HG02763 (cell line): Measurements from ENCODE around the gene CLK4.
"Not testable (repeated sequence)": the region's sequence is repeated elsewhere in the genome, so short reads cannot be mapped to it uniquely, and the experiment has no call there.

Source experiments
- ATAC-seq: cut with Tn5 transposase; IDR thresholded peaks from one replicate; pipeline ENCODE4 v1.9.1; 2021; ENCODE audit warnings: mild to moderate bottlenecking, moderate library complexity; ENCODE audit not compliant: unreplicated experiment

CLK4 gene

GRCh38 chr5:178587763-178588611 lies 38.9 kb downstream of the CLK4 start:
- ATAC-seq, result no peak

DNA sequence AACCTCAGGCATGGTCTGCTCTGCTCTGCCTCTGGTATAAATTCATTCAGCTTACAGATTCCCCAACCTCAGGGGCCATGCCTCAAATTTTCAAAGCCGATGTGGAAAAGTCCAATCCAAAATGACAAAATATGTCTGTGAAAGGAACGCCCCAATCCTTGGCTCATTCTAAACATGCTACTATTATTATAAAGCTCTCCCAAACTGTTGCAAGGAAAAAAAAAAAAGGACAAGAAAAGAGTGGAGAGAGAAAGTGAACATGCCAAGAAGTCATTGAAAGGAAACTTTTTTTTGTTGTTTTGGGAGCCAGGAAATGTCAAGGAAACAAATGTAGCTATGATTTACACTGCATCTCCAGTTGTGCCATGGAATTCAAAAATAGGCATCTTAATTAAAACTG lies 40.5 kb downstream of the CLK4 start:
- ATAC-seq, result no peak

- not testable (repeated sequence) for ATAC-seq
Measured at GRCh38 chr5:178585421-178585820, 41.4 kb downstream of the CLK4 start.

GRCh38 chr5:178583279-178583678 lies 43.6 kb downstream of the CLK4 start:
- no peak for ATAC-seq

GRCh38 chr5:178582291-178582690 lies 44.6 kb downstream of the CLK4 start:
- no peak for ATAC-seq

GRCh38 chr5:178581621-178582020 lies 45.2 kb downstream of the CLK4 start:
- ATAC-seq, result no peak

- ATAC-seq, result no peak
Measured at GRCh38 chr5:178580271-178580955, 46.4 kb downstream of the CLK4 start.

DNA sequence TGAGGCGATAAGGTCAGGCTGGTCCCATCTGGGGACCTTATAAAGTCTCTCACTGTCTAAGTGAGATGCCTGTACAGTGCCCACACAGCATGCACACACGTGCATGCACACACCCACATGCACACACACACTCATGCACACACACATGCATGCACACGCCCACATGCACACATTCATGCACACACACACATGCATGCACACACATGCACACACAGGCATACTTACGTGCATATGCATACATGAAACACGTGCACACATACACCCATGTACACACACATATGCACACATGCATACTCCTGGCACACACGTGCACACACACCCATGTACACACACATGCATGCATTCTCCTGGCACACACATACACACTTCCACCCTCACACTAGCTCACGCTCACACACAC lies 48.9 kb downstream of the CLK4 start:
- ATAC-seq, result no peak

GRCh38 chr5:178577376-178577839 lies 49.4 kb downstream of the CLK4 start:
- ATAC-seq, result no peak

GRCh38 chr5:178576591-178577351 lies 50.1 kb downstream of the CLK4 start:
- ATAC-seq, result no peak

GRCh38 chr5:178573216-178573615 lies 53.6 kb downstream of the CLK4 start:
- no peak for ATAC-seq

DNA sequence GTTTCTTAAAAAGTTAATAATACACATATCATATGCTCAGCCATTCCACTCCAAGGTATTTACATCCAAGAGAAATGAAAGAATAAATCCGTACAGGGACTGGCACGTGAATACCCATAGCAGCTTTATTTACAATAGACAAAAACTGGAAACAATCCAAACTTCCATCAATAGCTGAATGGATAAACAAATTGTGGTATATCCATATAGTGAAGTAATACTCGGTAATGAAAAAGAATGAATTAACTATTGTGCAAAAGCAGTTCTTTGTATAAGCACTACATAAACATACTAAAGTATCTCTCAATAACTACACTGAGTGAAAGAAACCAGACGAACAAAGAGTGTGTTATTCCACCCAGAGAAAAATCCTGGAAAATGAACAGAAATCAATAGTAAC lies 54.2 kb downstream of the CLK4 start:
- no peak for ATAC-seq

- no peak for ATAC-seq
Measured at GRCh38 chr5:178569485-178569884, 57.4 kb downstream of the CLK4 start.

GRCh38 chr5:178564811-178565550 lies 61.9 kb downstream of the CLK4 start:
- ATAC-seq, result no peak

- ATAC-seq, result no peak
Measured at GRCh38 chr5:178564397-178564796, 62.5 kb downstream of the CLK4 start.

DNA sequence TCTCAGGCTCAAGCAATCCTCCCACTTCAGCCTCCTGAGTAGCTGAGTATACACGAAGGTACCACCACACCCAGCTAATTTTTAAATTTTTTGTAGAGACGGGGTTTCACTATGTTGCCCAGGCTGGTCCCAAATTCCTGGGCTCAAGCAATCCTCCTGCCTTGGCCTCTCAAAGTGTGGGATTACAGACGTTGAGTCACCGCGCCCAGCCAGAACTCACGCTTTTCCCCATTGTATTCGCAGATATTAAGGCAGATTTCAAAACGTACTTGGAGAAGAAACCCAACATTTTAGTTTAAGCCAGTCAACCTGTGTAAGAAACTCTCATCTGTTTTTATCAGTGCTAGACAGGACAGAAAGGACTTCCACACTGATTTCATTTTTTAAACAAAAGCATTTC lies 63.2 kb downstream of the CLK4 start:
- ATAC-seq, result no peak

DNA sequence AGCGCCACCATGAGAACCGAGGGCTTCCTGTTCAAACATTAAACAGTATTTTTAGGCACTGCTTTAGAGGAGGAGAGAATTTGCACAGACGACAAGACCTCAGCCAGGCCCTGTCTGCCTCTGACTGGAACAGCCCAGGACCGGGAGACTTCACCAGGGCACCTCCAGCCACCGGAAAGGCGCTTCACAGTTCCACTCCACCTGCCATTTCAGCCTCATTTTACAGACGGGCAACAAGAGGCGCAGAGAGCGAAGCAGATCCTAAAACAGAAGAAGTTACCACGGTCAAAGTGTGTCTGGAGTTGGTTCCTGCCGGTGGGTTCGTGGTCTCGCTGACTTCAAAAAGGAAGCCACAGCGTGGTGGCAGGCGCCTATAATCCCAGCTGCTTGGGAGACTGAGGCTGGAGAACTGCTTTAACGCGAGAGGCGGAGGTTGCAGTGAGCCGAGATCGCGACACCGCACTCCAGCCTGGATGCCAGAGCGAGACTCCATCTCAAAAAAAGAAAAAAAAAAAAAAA lies 65.0 kb downstream of the CLK4 start:
- no peak for ATAC-seq

- ATAC-seq, result no peak
Measured at GRCh38 chr5:178560911-178561310, 65.9 kb downstream of the CLK4 start.

DNA sequence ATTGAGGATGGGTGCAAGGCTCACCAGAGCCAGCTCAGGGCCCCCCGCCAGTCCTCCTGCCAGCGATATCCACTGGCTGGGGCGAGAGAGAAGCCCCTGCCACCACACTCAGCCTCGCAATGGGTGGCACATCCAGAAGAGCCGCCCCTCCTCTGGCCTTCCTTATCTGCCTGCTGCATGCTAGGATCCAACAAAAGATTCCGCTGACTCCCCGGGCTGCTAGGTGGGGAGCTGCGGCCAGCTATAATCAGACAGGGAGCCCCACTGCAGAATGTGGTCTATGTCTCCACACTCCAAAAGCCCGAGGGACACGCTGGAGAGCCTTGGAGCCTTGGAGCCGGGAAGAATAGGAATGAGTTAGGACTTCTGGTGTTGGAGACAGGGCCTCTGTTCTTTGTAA lies 69.4 kb downstream of the CLK4 start:
- ATAC-seq, result no peak

- ATAC-seq, result no peak
Measured at GRCh38 chr5:178555771-178556211, 71.1 kb downstream of the CLK4 start.

DNA sequence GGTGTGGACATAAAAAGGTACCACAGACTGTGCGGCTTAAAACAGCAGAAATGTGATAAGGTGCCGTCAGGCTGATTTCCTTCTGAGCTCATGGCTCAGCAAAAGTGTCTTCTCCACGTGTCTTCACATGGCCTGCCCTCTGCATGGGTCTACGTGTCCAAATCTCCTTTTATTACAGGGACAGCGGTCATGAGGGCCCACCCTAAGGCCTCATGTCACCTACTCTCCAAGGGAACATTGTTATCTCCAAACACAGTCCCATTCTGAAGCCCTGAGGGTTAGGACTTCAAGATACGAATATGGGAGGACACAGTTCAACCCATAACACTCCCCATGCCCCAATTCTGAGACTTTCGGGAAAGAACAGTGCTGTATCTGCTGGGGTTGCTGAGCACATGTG lies 71.8 kb downstream of the CLK4 start:
- ATAC-seq, result no peak
